ENCODE results near the gene PGRMC1.

PGRMC1 gene

DNA sequence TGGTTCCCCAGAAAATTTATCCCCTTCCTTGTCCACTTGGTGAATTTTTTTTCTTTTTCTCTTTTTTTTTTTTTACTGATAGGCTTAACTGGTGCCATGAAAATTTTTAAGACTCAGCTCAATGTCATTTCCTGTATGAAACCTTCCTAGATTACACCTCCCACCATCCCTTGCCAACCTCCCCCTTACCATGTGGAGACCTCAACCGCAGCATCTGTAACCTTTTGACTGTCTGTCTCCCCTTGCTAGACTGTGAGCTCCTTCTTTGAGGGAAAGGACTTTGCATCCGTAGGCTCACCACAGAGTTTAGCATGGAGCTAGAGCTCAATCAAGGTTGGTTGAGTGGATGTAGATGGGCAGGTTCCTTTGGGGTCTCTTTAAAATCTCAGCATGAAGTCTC lies 5.2 kb upstream of the PGRMC1 start:
- Histone ChIP-seq H3K23ac (ENCODE audit: low read length in 2 of 2) (no peak overlapping the region), H2AK5ac (ENCODE audit: low read length, severe bottlenecking) (no peak overlapping the region), H3K9me3 (ENCODE audit: control insufficient read depth, low read length) (no peaks in the 10 kb centered on the region), H3K36me3 (ENCODE audit: control insufficient read depth in 1 of 2, insufficient read depth in 2 of 2, low read depth in 1 of 2, low read length in 2 of 2) (no peaks in the 10 kb centered on the region), H3K27ac (ENCODE audit: low read length, poor library complexity, severe bottlenecking) (no peak overlapping the region), H3K27me3 (ENCODE audit: control insufficient read depth in 1 of 2, insufficient read depth in 1 of 2, low read length in 2 of 2) (peaks cover 0 to 20% of the 10 kb centered on the region in 2 experiments), H2BK5ac (ENCODE audit: low read depth, low read length, poor library complexity, severe bottlenecking) (no peak overlapping the region), H3K4me2 (ENCODE audit: low read length, poor library complexity, severe bottlenecking) (no peak overlapping the region), H4K91ac (ENCODE audit: low read length) (no peak overlapping the region), H2AFZ (ENCODE audit: low read depth, low read length) (no peak overlapping the region), H2BK15ac (ENCODE audit: low read depth, poor library complexity, severe bottlenecking) (no peak overlapping the region), H3K79me1 (replicated peaks; ENCODE audit: low read length, poor library complexity, severe bottlenecking) (no peaks in the 10 kb centered on the region), H3K14ac (ENCODE audit: low read length in 2 of 2) (no peak overlapping the region), H2BK120ac (ENCODE audit: low read depth, low read length) (no peak overlapping the region), H2BK12ac (ENCODE audit: low read length in 2 of 2) (no peak overlapping the region), H3K4ac (ENCODE audit: low read depth in 1 of 2, low read length in 2 of 2) (no peak overlapping the region), H3K4me3 (ENCODE audit: insufficient read depth in 1 of 2, low read depth in 1 of 2, low read length in 2 of 2) (no peak overlapping the region), H3K4me1 (ENCODE audit: control insufficient read depth, insufficient read depth, low read depth, low read length) (peaks cover 4% of the 10 kb centered on the region), H4K8ac (ENCODE audit: low read length) (no peak overlapping the region), H3K18ac (ENCODE audit: low read depth in 1 of 2, low read length in 2 of 2) (no peak overlapping the region), H3K9ac (ENCODE audit: low read length) (no peak overlapping the region)
- 94% methylated on average over 2 of the region's 2 CpGs for WGBS
- DNase-seq: no peak

- WGBS: no CpG with 5 or more reads among the region's 1 CpG
- H2BK12ac ChIP-seq (ENCODE audit: low read length in 2 of 2): no peak overlapping the region
- H3K79me1 ChIP-seq (replicated peaks; ENCODE audit: low read length, poor library complexity, severe bottlenecking): no peaks in the 10 kb centered on the region
- H2AFZ ChIP-seq (ENCODE audit: low read depth, low read length): no peak overlapping the region
- no peak overlapping the region for H2AK5ac ChIP-seq (ENCODE audit: low read length, severe bottlenecking)
- no peak overlapping the region for H2BK5ac ChIP-seq (ENCODE audit: low read depth, low read length, poor library complexity, severe bottlenecking)
- H3K4me2 ChIP-seq (ENCODE audit: low read length, poor library complexity, severe bottlenecking): no peak overlapping the region
- no peak overlapping the region for H3K9ac ChIP-seq (ENCODE audit: low read length)
- no peak overlapping the region for H2BK120ac ChIP-seq (ENCODE audit: low read depth, low read length)
- no peak overlapping the region for H4K91ac ChIP-seq (ENCODE audit: low read length)
- no peak overlapping the region for H2BK15ac ChIP-seq (ENCODE audit: low read depth, poor library complexity, severe bottlenecking)
- no peak overlapping the region for H3K14ac ChIP-seq (ENCODE audit: low read length in 2 of 2)
- H3K4me3 ChIP-seq (ENCODE audit: insufficient read depth in 1 of 2, low read depth in 1 of 2, low read length in 2 of 2): no peak overlapping the region
- H3K27me3 ChIP-seq (ENCODE audit: control insufficient read depth in 1 of 2, insufficient read depth in 1 of 2, low read length in 2 of 2): peaks cover 0 to 12% of the 10 kb centered on the region in 2 experiments
- H3K18ac ChIP-seq (ENCODE audit: low read depth in 1 of 2, low read length in 2 of 2): no peak overlapping the region
- no peak for DNase-seq
- no peak overlapping the region for H3K27ac ChIP-seq (ENCODE audit: low read length, poor library complexity, severe bottlenecking)
- no peak overlapping the region for H3K4ac ChIP-seq (ENCODE audit: low read depth in 1 of 2, low read length in 2 of 2)
- H3K4me1 ChIP-seq (ENCODE audit: control insufficient read depth, insufficient read depth, low read depth, low read length): peaks cover 4% of the 10 kb centered on the region
- H3K36me3 ChIP-seq (ENCODE audit: control insufficient read depth in 1 of 2, insufficient read depth in 2 of 2, low read depth in 1 of 2, low read length in 2 of 2): no peaks in the 10 kb centered on the region
- no peak overlapping the region for H4K8ac ChIP-seq (ENCODE audit: low read length)
- no peak overlapping the region for H3K23ac ChIP-seq (ENCODE audit: low read length in 2 of 2)
- no peaks in the 10 kb centered on the region for H3K9me3 ChIP-seq (ENCODE audit: control insufficient read depth, low read length)
Observed at GRCh38 chrX:119231936-119232445, 4.1 kb upstream of the PGRMC1 start.

DNA sequence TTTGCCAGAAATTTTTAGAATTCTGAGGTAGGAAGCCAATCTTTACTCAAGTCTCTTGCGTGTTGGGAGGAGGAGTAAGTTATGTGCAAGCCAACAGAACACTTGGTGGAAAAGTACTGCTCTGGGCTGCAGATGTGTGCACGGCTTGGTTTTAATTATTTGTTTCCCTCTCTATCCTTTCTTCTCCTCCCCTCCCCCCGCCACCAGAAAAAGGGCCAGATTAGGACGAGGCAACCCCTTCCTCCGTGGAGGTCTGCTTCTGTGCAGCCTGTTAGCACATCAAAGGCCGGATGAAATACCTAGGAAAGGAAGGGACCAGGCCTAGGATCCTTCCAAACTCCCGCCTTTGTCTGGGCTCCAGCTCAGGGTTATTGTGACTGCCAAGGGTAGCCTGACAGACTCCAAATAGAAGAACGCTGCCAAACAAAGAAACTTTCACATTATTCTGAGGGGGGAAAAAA lies 1.0 kb upstream of the PGRMC1 start:
- DNase-seq: no peak
- no peak overlapping the region for H2AK5ac ChIP-seq (ENCODE audit: low read length, severe bottlenecking)
- no peaks in the 10 kb centered on the region for H3K79me1 ChIP-seq (replicated peaks; ENCODE audit: low read length, poor library complexity, severe bottlenecking)
- no peak overlapping the region for H2AFZ ChIP-seq (ENCODE audit: low read depth, low read length)
- no peak overlapping the region for H2BK15ac ChIP-seq (ENCODE audit: low read depth, poor library complexity, severe bottlenecking)
- no peak overlapping the region for H3K23ac ChIP-seq (ENCODE audit: low read length in 2 of 2)
- peak overlapping the region; percentile 84 for H3K9ac ChIP-seq (ENCODE audit: low read length)
- no peak overlapping the region for H2BK12ac ChIP-seq (ENCODE audit: low read length in 2 of 2)
- H3K27ac ChIP-seq (ENCODE audit: low read length, poor library complexity, severe bottlenecking): no peak overlapping the region
- 45% methylated on average over 7 of the region's 8 CpGs for WGBS
- no peak overlapping the region for H4K8ac ChIP-seq (ENCODE audit: low read length)
- H2BK5ac ChIP-seq (ENCODE audit: low read depth, low read length, poor library complexity, severe bottlenecking): no peak overlapping the region
- no peak overlapping the region for H4K91ac ChIP-seq (ENCODE audit: low read length)
- H3K9me3 ChIP-seq (ENCODE audit: control insufficient read depth, low read length): no peaks in the 10 kb centered on the region
- H3K27me3 ChIP-seq (ENCODE audit: control insufficient read depth in 1 of 2, insufficient read depth in 1 of 2, low read length in 2 of 2): peaks cover 0 to 5% of the 10 kb centered on the region in 2 experiments
- no peak overlapping the region for H3K4me2 ChIP-seq (ENCODE audit: low read length, poor library complexity, severe bottlenecking)
- H3K4me1 ChIP-seq (ENCODE audit: control insufficient read depth, insufficient read depth, low read depth, low read length): peaks cover 3% of the 10 kb centered on the region
- no peaks in the 10 kb centered on the region for H3K36me3 ChIP-seq (ENCODE audit: control insufficient read depth in 1 of 2, insufficient read depth in 2 of 2, low read depth in 1 of 2, low read length in 2 of 2)
- H3K18ac ChIP-seq (ENCODE audit: low read depth in 1 of 2, low read length in 2 of 2): no peak overlapping the region
- H3K4ac ChIP-seq (ENCODE audit: low read depth in 1 of 2, low read length in 2 of 2): no peak overlapping the region
- H2BK120ac ChIP-seq (ENCODE audit: low read depth, low read length): no peak overlapping the region
- H3K4me3 ChIP-seq (ENCODE audit: insufficient read depth in 1 of 2, low read depth in 1 of 2, low read length in 2 of 2): peak overlapping the region in 1 of 2 experiments; percentile 71
- H3K14ac ChIP-seq (ENCODE audit: low read length in 2 of 2): no peak overlapping the region

DNA sequence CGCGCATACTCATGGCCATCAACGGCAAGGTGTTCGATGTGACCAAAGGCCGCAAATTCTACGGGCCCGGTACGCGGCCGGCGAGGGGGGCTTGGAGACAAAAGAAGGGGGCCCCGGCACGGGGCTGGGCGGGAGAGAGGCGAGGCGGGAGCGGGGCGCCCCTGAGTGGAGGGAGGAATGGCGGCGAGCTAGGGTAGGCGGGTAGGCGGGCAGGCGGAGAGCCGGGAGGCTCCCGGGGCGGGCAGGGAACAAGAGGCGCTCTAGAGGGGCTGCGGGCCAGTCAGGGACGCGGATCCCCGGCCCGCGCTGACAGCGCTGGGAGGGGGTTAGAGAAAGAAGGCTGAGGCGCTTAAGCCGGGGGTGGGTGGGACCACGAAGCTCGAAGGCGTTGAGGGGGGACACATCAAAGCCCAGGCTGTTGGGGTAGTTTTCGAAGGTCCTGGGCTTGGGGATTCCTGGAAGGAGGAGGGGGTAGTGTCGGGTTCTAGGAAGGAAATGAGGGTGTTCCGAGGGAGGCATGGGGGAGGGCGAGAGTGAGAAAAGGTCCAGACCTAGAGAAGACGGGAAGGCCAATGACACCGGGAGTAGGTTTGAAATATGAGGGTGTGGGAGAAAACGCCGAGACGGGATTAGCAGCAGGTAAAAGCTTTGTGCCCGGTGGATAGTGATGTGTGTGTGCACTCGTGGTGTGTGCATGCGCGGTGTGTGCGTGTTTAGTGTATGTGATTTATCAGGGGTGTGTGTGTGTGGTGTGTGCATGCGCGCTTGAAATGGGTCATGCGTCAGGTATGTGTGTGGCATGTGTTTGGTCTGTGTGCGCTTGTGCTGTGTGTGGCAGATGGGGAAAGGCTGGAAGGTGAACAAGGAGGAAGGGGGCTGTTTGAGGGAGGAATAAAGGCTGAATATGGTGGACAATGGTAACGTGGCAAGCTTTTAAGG lies 807 bp downstream of the PGRMC1 start:
- DNase-seq: peak; percentile 71
- Histone ChIP-seq H2BK15ac (ENCODE audit: low read depth, poor library complexity, severe bottlenecking) (peak overlapping the region; percentile 52), H3K9ac (ENCODE audit: low read length) (peak overlapping the region; percentile 93), H2BK5ac (ENCODE audit: low read depth, low read length, poor library complexity, severe bottlenecking) (peak overlapping the region; percentile 31), H3K9me3 (ENCODE audit: control insufficient read depth, low read length) (no peaks in the 10 kb centered on the region), H3K4me1 (ENCODE audit: control insufficient read depth, insufficient read depth, low read depth, low read length) (peaks cover 3% of the 10 kb centered on the region), H3K36me3 (ENCODE audit: control insufficient read depth in 1 of 2, insufficient read depth in 2 of 2, low read depth in 1 of 2, low read length in 2 of 2) (peaks cover 0 to 5% of the 10 kb centered on the region in 2 experiments), H4K8ac (ENCODE audit: low read length) (peak overlapping the region; percentile 64), H3K4me3 (ENCODE audit: insufficient read depth in 1 of 2, low read depth in 1 of 2, low read length in 2 of 2) (peak overlapping the region; percentile 85 to 87), H2BK120ac (ENCODE audit: low read depth, low read length) (no peak overlapping the region), H2AFZ (ENCODE audit: low read depth, low read length) (peak overlapping the region; percentile 0), H2AK5ac (ENCODE audit: low read length, severe bottlenecking) (no peak overlapping the region), H3K4me2 (ENCODE audit: low read length, poor library complexity, severe bottlenecking) (peak overlapping the region; percentile 66), H2BK12ac (ENCODE audit: low read length in 2 of 2) (no peak overlapping the region), H3K27ac (ENCODE audit: low read length, poor library complexity, severe bottlenecking) (peak overlapping the region; percentile 12), H3K4ac (ENCODE audit: low read depth in 1 of 2, low read length in 2 of 2) (peak overlapping the region; percentile 75 to 82), H3K14ac (ENCODE audit: low read length in 2 of 2) (peak overlapping the region in 1 of 2 experiments; percentile 76), H3K27me3 (ENCODE audit: control insufficient read depth in 1 of 2, insufficient read depth in 1 of 2, low read length in 2 of 2) (peaks cover 0 to 5% of the 10 kb centered on the region in 2 experiments), H3K79me1 (replicated peaks; ENCODE audit: low read length, poor library complexity, severe bottlenecking) (no peaks in the 10 kb centered on the region), H4K91ac (ENCODE audit: low read length) (peak overlapping the region; percentile 39), H3K23ac (ENCODE audit: low read length in 2 of 2) (no peak overlapping the region), H3K18ac (ENCODE audit: low read depth in 1 of 2, low read length in 2 of 2) (peak overlapping the region; percentile 79 to 88)
- WGBS: under 1% methylated on average over 43 of the region's 58 CpGs
